ENCODE data around the gene OR2B2.

OR2B2 gene

GRCh38 chr6:27868311-27868710 lies 43.9 kb downstream of the OR2B2 start:
- ChIA-PET POLR2A (ENCODE audit: low non-redundant PET) (interaction anchor here (4.4 to 5.5 kb wide), 2 partner anchors 25 to 30 kb away, joined by 29 to 84 read pairs; a partner anchor contains a TSS), CTCF (no interaction called here)
- DNase-seq (ENCODE audit: low spot score): no peak

GRCh38 chr6:27867945-27868300 lies 44.3 kb downstream of the OR2B2 start:
- no peak for TF ChIP-seq CTCF (conservative IDR thresholded peaks at IDR 0.05; ENCODE audit: low read depth)
- H3K27ac ChIP-seq: peak overlapping the region; percentile 95; the same call in 1 of the 2 replicates
- ChIA-PET POLR2A (ENCODE audit: low non-redundant PET) (interaction anchor here (4.4 to 5.5 kb wide), 2 partner anchors 26 to 30 kb away, joined by 29 to 84 read pairs; a partner anchor contains a TSS), CTCF (interaction anchor here (0.6 kb wide), 1 partner anchor 28 kb away, joined by 4 read pairs; no protein-coding TSS in a partner anchor)
- no peak for DNase-seq (ENCODE audit: low spot score)

More at GRCh38 chr6:27868311-27868710, 43.9 kb downstream of the OR2B2 start:
- no peak overlapping the region for H3K27ac ChIP-seq
- TF ChIP-seq CTCF (conservative IDR thresholded peaks at IDR 0.05; ENCODE audit: low read depth): no peak

- POLR2A ChIA-PET (ENCODE audit: low non-redundant PET): interaction anchor here (1.5 to 5.5 kb wide), 3 partner anchors 26 to 43 kb away, joined by 7 to 84 read pairs (median 29); a partner anchor contains a TSS
- peak; percentile 82 for DNase-seq (ENCODE audit: low spot score)
- peak overlapping the region; percentile 95 for H3K27ac ChIP-seq
- CTCF ChIA-PET: interaction anchor here (0.6 to 0.7 kb wide), 3 partner anchors 27 to 1670 kb away, joined by 3 to 4 read pairs (median 3); no protein-coding TSS in a partner anchor
- no peak for TF ChIP-seq CTCF (conservative IDR thresholded peaks at IDR 0.05; ENCODE audit: low read depth)
These were observed 44.9 kb downstream of the OR2B2 start for GRCh38 chr6:27867051-27867944.

GRCh38 chr6:27866357-27867050 lies 45.7 kb downstream of the OR2B2 start:
- ChIA-PET CTCF (interaction anchor here (0.7 kb wide), 2 partner anchors 30 to 1669 kb away, joined by 3 to 4 read pairs; no protein-coding TSS in a partner anchor), POLR2A (ENCODE audit: low non-redundant PET) (interaction anchor here (0.5 to 5.5 kb wide), 7 partner anchors 10 to 1841 kb away, joined by 3 to 84 read pairs (median 4); a partner anchor contains a TSS)
- TF ChIP-seq CTCF (conservative IDR thresholded peaks at IDR 0.05; ENCODE audit: low read depth): no peak

GRCh38 chr6:27865850-27866356 lies 46.3 kb downstream of the OR2B2 start:
- H3K27ac ChIP-seq: peak overlapping the region; percentile 95
- no peak for DNase-seq (ENCODE audit: low spot score)
- CTCF ChIA-PET: interaction anchor here (0.7 to 1.0 kb wide), 2 partner anchors 30 to 41 kb away, joined by 4 read pairs; no protein-coding TSS in a partner anchor
- no peak for TF ChIP-seq CTCF (conservative IDR thresholded peaks at IDR 0.05; ENCODE audit: low read depth)
- POLR2A ChIA-PET (ENCODE audit: low non-redundant PET): interaction anchor here (0.9 to 5.5 kb wide), 6 partner anchors 28 to 1840 kb away, joined by 4 to 84 read pairs (median 6); a partner anchor contains a TSS

More at GRCh38 chr6:27866357-27867050, 45.7 kb downstream of the OR2B2 start:
- peak; percentile 81 for DNase-seq (ENCODE audit: low spot score)
- peak overlapping the region; percentile 95 for H3K27ac ChIP-seq

All from RWPE1 (cell line).